ENCODE measurements around the gene BCKDHA. TPM values are rescaled to one million over a fixed set of nuclear protein-coding genes. Genes with fewer than 3 reads are reported as not detected.

The BCKDHA gene
- polyA plus RNA-seq, 1 of the 3 experiments (the other 2 are of a cell fraction): 30.9 TPM

- CTCF ChIA-PET: interaction anchor here (0.6 to 2.8 kb wide), 3 partner anchors 9 to 48 kb away, joined by 3 to 13 read pairs (median 4); partner anchors contain the start of gene CCDC97
- Histone ChIP-seq H3K27me3 (ENCODE audit: insufficient read depth) (no peaks in the 10 kb centered on the region), H3K9me3 (no peaks in the 10 kb centered on the region), H3K4me1 (ENCODE audit: control insufficient read depth in 1 of 2, insufficient read depth in 2 of 2, low read depth in 1 of 2, low read length in 1 of 2) (peaks cover 0 to 23% of the 10 kb centered on the region in 2 experiments; a peak in 1 of 4 replicates), H3K9ac (no peak overlapping the region), H3K4me2 (no peak overlapping the region), H3K9me2 (no peaks in the 10 kb centered on the region), H4K20me1 (ENCODE audit: insufficient read depth) (peaks cover 11% of the 10 kb centered on the region), H3K79me2 (ENCODE audit: insufficient read depth) (peaks cover 15% of the 10 kb centered on the region), H2AFZ (ENCODE audit: low read depth) (no peak overlapping the region), H3F3A (replicated peaks; ENCODE audit: insufficient read depth) (peaks cover 6% of the 10 kb centered on the region), H3K27ac (ENCODE audit: low read depth in 2 of 2, low read length in 1 of 2) (no peak overlapping the region), H3K4me3 (ENCODE audit: low read depth in 2 of 2, low read length in 1 of 2) (no peak overlapping the region), H3K36me3 (replicated peaks in 1 of 2; ENCODE audit: control insufficient read depth in 1 of 2, insufficient read depth in 2 of 2, low read length in 1 of 2) (no peaks in the 10 kb centered on the region)
- POLR2A ChIA-PET: no interaction called here
- TF ChIP-seq EZH2phosphoT487 (IDR thresholded peaks at IDR 0.05; ENCODE audit: borderline replicate concordance, low read depth): no peak
- no peak for TF ChIP-seq SMC3 (IDR thresholded peaks at IDR 0.05; ENCODE audit: low read depth, low read length)
- TF ChIP-seq ELF1 (IDR thresholded peaks at IDR 0.05): no peak
- no peak for TF ChIP-seq PBX3 (IDR thresholded peaks at IDR 0.05)
- TF ChIP-seq NRF1 (IDR thresholded peaks at IDR 0.05; ENCODE audit: low read depth, low read length): no peak
- TF ChIP-seq IRF3 (IDR thresholded peaks at IDR 0.05; ENCODE audit: low read depth, low read length): no peak
- no peak for TF ChIP-seq CTCF (IDR thresholded peaks at IDR 0.05)
- TF ChIP-seq MAX (IDR thresholded peaks at IDR 0.05; ENCODE audit: low read depth): no peak
- TF ChIP-seq FOXM1 (IDR thresholded peaks at IDR 0.05; ENCODE audit: low read depth): no peak
- TF ChIP-seq RXRA (IDR thresholded peaks at IDR 0.05; ENCODE audit: borderline replicate concordance, low read depth): no peak
- TF ChIP-seq RAD21 (IDR thresholded peaks at IDR 0.05; ENCODE audit: low read length): no peak
- no peak for TF ChIP-seq RFX5 (IDR thresholded peaks at IDR 0.05; ENCODE audit: low read length)
- no peak for TF ChIP-seq FOSL2 (IDR thresholded peaks at IDR 0.05; ENCODE audit: borderline replicate concordance, low read depth)
- TF ChIP-seq POLR2AphosphoS5 (IDR thresholded peaks at IDR 0.05; ENCODE audit: low read depth, low read length): no peak
- DNase-seq: peak; percentile 3
- 84% methylated on average over 10 of the region's 11 CpGs for WGBS (ENCODE audit: low lambda C conversion rate)
Measured at GRCh38 chr19:41356984-41357739, 40.5 kb upstream of the BCKDHA start.
